MM.1S (cell line): ENCODE results near the gene RXRA.

Source experiments
- EZH2 ChIP-seq: fragments of 300-600 bp; sonication (generic); optimal IDR thresholded peaks from 2 replicates; pipeline ENCODE3; 2017; ENCODE audit warnings: low read depth, mild to moderate bottlenecking, antibody characterized with exemption, low read length, mixed read lengths
- TF ChIP-seq, protein P1 (sequence below): fragments of 300-600 bp; sonication (generic); IDR thresholded peaks from 2 replicates; pipeline ENCODE4 v1.5.1; 2016; ENCODE audit warnings: antibody characterized with exemption, low read length, mixed read lengths

DNA sequence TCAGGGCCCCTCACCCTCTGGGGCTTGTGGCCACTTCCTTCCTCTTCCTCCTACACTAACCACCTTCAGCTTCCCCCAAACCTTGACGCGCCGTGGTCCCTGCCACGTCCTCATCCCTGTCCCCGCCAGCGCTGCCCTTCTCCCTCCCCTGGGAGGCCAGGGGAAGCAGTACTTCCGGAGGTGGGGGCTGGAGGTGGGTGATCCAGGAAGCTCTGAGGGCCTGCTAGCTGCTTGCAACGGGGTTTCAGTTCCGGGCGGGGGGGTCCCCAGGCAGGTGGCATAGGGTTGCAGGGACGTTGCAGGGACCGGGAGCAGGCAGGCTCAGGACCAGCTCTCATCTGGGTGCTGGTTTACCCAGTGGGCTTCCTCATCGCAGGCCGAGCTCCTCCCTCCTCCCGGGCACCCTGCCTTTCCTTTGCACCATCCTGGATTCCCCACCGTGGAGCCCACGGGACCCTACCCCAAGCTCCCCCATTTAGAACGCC lies 70.0 kb downstream of the RXRA start:
- no peak for TF ChIP-seq EZH2
- TF ChIP-seq, protein P1, sequence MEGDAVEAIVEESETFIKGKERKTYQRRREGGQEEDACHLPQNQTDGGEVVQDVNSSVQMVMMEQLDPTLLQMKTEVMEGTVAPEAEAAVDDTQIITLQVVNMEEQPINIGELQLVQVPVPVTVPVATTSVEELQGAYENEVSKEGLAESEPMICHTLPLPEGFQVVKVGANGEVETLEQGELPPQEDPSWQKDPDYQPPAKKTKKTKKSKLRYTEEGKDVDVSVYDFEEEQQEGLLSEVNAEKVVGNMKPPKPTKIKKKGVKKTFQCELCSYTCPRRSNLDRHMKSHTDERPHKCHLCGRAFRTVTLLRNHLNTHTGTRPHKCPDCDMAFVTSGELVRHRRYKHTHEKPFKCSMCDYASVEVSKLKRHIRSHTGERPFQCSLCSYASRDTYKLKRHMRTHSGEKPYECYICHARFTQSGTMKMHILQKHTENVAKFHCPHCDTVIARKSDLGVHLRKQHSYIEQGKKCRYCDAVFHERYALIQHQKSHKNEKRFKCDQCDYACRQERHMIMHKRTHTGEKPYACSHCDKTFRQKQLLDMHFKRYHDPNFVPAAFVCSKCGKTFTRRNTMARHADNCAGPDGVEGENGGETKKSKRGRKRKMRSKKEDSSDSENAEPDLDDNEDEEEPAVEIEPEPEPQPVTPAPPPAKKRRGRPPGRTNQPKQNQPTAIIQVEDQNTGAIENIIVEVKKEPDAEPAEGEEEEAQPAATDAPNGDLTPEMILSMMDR: no peak
